T-helper 9 cell (primary cell): ENCODE data around the gene CD69.
A peak's percentile ranks its signal among the peaks of the same experiment; 100 is the strongest.

Experiments
- DNase-seq: peaks from one replicate; pipeline ENCODE4 v3.0.0-alpha.2; 2020

Gene CD69

GRCh38 chr12:9779209-9779608 lies 18.5 kb upstream of the CD69 start:
- no peak for DNase-seq

GRCh38 chr12:9776781-9777180 lies 16.1 kb upstream of the CD69 start:
- no peak for DNase-seq

DNA sequence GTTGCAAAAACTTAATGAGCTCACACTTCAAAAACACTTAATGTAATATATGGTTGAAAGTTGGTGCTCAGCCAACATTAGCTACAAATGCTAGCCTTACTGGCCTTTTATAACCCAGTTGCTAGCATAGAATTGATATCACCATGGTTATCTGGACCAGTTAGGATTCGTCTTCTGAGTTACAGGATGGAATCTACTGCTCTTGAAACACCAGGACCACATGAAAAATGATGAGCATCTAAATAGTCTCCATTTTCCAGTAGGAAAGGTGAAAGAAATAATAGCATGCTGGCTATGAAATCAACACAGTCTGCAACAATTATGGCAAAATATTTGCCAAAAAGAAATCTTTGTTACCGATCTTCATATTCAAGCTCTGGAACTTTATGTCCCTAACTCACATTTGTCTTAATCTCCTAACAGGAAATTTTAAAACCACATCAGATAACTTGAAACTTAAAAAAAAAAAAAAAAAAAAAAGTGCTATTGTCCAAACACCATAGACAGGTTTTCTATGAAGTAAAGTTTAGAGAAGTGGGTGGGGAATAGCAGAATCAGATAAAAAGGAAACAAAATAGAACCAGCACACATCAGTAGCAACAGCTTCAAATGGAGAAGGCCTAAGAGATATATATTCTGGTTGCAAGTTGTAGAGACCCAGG lies 12.6 kb upstream of the CD69 start:
- DNase-seq: no peak

- DNase-seq: no peak
These were observed 2.3 kb upstream of the CD69 start for GRCh38 chr12:9763025-9763424.

- no peak for DNase-seq
These were observed 1.7 kb upstream of the CD69 start for GRCh38 chr12:9762369-9762768.

- DNase-seq: no peak
These were observed 699 bp upstream of the CD69 start for GRCh38 chr12:9761419-9761781.

- no peak for DNase-seq
These were observed 581 bp downstream of the CD69 start for GRCh38 chr12:9760120-9760519.

DNA sequence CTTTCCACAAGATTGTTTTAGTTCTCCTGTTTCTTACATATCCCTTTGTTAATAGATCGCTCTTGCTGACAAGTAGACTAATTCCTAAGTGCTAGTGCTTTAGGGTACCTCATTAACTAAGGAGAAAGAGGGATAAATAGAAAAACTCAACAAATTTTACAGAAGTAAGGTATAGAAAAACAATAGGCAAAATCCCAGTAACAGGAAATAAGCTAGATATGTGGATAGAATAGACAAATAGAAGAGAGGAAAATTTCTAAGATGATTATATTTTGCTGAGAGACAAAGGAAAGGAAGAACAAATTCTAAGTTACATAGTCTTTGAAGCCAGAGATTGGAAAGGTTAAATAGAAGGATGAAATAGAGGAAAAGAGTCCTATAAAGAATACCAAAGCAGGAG lies 1.0 kb downstream of the CD69 start:
- no peak for DNase-seq

- DNase-seq: no peak
These were observed 2.6 kb downstream of the CD69 start for GRCh38 chr12:9758119-9758518.

- no peak for DNase-seq
These were observed 3.2 kb downstream of the CD69 start for GRCh38 chr12:9757433-9758025.

DNA sequence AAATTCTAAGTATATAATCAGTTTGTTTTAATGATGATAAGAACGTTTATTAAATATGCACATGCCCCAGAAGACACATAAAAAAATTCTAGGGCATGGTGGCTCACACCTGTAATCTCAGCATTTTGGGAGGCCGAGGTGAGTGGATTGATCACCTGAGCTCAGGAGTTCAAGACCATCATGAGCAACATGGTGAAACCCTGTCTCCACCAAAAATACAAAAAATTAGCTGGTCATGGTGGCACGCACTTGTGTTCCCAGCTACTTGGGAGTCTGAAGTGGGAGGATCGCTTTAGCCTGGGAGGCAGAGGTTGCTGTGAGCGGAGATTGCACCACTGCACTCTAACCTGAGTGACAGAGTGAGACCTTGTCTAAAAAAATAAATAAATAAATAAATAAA lies 4.0 kb downstream of the CD69 start:
- DNase-seq: no peak

- DNase-seq: no peak
These were observed 4.5 kb downstream of the CD69 start for GRCh38 chr12:9756170-9756569.

- DNase-seq: no peak
These were observed 5.1 kb downstream of the CD69 start for GRCh38 chr12:9755567-9755966.

- DNase-seq: no peak
These were observed 5.7 kb downstream of the CD69 start for GRCh38 chr12:9755035-9755434.

GRCh38 chr12:9754099-9754927 lies 6.4 kb downstream of the CD69 start:
- DNase-seq: no peak

DNA sequence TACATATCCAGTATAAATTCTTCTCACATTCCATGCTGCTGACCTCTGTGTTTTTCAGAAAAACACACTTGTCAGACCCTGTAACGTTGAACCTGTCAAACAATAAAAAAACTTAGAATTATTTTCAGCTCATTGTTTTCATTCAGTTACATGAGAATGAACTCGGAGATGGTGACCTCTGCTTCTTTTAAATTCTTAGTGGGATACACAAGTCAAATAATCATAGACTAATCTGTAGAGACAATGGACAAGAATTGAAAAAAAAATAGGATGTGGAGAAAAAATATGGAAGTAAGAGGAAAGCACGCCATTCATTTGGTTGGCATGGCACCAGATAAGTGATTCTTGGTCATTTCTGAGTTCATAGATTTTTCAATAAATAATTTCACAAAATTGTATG lies 7.2 kb downstream of the CD69 start:
- no peak for DNase-seq

DNA sequence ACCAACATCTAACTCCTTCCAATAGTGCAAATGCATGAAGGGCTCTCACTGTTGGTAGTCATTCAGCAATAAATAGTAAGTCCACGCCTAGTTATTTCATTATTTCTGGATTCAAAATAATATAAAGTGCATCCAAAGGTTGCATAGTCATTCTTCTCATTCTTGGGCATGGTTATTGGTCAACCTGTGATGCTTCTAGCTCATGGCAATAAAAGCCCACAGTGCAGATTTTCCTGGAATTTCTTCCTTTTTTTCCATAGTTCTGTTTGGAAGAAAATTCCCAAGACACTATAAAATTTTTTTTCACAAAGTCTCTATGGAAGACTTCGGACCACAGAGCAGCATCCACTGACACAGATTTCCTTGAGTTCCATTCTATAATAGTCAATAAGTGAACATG lies 7.6 kb downstream of the CD69 start:
- DNase-seq: no peak

DNA sequence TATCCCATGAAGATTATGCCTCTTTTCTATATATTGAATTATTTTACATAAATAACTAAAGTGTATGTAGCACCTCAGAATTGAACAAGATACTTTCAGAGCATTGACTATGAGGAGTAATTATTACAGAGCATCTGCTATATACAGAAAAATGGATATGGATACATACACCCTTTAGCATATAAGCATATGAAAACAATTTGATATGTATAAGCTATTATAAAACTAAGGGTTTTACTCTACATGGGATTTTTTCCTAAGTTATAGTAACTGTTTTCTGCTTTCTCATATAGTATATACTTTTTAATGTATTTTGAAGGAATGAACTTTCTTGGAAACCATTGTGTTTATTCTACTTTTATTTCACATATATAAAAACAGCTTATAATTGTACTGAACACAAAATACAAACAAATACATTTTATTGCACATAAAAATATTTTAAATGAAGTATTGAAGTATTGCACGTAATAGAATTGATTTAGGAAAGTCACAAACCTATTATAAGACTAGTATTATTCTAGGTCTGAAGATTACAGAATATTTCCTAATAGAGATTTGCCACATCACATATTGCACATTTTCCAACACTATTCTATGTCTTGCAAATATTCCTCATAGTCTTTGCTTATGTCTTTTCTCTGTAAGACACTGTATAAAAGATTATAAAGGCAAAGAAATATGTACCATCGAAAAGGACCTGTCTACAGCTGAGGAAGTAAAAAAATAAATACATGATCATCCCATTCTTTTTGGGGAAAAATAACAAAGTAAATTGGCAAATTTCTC lies 8.4 kb downstream of the CD69 start:
- no peak for DNase-seq

- DNase-seq: peak; percentile 33
These were observed 9.2 kb downstream of the CD69 start for GRCh38 chr12:9751204-9752144.

DNA sequence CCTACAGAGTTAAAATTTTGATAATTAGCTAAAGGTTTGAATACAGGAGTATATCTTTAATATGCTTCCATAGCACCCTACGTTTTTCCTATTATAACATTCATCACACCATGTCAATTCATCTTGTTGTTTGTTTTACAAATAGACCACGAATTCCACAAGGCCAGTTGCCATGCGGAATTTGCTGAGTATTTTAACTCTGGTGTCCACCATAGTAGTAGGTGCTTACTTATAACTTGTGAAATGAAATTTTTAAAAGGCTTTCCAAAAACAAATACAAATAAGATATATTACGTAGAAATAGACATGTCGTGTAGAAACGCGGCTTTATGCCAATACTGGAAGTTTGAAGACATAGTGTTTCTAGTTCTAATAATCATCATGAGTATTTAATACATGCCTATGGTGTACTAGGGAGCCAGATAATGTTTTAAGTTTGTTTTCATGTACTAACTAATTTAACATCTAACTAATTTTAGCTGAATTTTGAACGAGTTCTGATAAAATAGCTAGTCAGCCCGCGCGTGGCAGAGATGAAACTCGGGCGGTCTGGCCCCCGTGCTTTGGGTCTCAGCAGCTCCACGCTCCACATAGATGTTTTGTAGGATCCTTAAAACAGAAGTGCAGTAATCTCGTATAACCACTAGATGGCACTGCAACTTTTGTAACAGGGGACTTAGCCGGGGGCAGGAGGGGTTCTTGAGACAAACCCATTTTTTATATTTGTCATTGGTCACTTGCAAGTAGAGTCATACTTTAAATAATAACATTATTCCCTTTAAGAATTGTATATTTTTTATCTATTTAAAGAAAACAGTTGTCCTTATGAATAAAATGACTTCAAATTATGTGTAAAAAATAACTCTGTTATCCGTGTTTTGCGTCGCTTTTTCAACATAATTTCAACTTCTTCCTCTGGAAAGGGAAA lies 10.2 kb downstream of the CD69 start:
- DNase-seq: peak; percentile 23

- no peak for DNase-seq
These were observed 11.1 kb downstream of the CD69 start for GRCh38 chr12:9749640-9750039.
